Stimulated activated CD8-positive, alpha-beta memory T cell treated with anti-CD3 and anti-CD28 coated beads, Interleukin-7, amount 100 ng/mL, for 1 hour (primary cell): ENCODE data around the gene IKZF2.
"Not testable (repeated sequence)": the region's sequence is repeated elsewhere in the genome, so short reads cannot be mapped to it uniquely, and the experiment has no call there.

Experiments
- DNase-seq, 2 donors: peaks; one replicate each; pipeline ENCODE4 v3.0.0-alpha.2; 2020; ENCODE audit warnings: low read depth in 2 of 2

Gene IKZF2

DNA sequence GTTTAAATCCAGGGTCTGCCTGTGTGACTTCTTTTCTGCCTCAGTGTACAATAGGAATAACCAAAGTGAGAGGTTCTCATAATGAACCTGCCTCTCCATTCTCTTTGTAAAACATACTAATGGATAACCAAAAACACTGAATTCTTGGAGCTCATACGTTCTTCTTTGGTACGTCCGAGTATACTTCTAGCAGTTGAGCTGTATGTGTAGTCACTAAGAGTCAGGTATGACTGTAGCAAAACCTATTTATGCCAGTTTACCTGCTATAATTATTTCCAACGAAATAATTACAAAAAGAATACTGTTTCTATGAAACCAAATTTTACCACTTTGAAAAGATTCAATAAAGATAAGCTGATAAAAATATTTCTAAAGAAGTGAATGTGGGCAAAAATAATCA is 109.2 kb downstream of the IKZF2 start:
- DNase-seq = no peak

DNA sequence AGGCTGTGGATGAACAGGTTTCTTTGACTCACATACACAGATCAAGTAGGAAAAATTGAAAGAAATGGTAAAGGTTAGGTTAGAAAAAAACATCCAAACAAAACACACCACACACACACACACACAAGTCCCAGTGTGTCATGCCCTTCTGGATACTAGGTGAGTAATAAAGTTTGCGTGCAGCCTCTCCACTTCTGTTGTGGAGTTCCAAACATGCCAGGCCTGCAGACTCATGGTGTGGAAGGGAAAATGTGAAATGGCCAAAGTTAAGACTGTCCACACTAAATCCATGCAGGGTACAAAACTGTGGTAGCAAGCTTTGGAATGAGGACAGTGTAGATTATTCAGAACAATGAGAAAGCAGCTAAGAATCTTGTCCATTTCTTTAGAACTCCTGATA is 114.6 kb downstream of the IKZF2 start:
- DNase-seq = no peak

DNA sequence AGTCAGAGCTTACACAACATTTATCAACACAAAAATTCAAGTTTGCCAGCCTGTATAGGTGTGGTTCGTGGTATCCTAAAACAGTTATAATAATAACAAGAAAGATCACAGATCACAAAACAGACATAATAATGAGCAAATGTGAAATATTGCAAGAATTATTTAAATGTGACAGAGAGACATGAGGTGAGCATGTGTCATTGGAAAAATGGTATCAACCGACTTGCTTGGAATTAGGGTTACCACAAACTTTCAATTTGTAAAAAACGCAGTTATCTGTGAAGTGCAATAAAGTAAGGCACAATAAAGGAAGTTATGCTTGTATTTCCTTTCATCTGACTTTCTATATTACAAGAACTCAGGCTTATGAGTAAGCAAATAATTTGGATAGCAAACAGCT is 116.8 kb downstream of the IKZF2 start:
- no peak for DNase-seq

DNA sequence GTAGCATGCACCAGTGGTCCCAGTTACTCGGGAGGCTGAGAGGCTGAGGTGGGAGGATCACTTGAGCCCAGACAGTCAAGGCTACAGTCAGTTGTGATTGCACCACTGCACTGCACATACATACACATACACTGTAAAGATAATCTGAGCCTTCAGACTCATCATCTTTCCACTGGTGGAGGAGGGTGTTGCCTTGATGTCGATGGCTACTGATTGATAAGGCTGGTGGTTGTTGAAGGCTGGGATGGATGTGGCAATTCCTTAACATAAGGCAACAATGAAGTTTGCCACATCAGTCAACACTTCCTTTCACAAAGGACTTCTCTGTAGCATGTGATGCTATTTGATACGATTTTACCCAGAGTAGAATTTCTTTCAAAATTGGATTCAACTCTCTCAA is 118.8 kb downstream of the IKZF2 start:
- DNase-seq = no peak

DNA sequence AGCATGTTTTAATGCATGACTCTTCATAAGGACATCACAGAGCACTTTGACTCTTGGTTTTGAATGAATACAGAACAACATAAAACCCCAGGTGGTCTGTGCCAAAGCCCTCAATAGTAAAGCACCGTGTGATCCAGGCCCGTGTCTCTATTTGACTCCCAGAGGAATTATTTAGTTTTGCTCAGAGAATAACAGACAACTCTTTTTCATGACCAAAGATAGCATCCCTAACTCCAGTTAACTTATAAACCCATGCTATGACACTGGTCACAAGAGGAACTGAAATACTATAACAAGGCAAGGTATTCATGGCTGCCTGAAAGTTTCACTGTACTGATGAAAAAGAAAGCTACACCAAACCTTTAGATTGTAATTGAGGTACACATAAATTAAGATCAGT is 128.4 kb downstream of the IKZF2 start:
- no peak for DNase-seq

DNA sequence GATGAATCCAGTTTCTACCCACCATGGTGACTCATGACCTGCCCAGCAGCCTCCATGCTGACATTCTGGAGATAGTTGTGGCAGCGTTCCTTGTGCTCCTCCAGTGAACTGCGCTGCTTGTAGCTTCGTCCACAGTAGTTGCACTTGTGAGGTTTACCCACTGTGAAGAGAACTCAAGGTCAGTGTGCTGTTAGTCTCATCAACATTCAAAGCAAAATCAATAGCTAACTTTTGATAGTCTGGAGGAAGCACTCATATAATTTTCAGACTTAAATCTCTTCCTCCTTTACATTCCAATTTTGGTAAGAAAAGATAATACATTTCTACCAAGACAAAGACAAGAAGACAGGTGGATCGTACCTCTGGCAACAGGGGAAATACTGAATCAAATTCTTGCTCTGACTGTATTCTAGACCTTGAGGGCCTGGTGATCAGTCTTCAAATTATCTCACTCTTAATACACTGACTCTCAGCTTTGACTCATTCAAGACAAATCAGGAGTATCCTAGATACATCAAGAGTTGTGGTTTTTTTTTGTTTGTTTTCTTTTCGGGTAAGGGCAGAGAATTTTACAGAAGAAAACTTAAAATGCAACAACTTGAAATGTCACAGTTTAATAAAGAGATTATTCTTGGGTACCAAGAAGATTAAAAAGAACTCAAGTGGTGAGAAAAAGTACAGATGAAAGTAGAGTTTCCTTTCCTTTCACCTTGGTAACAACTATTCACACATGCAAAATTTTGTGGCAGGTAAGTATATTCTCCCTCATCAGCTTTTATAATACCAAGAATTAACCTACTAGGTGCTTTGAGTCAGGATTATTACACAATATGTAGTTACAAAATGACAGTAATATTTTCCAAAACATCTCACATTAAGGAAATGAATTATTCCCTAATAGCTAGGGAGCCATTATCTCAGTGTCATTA is 129.2 kb downstream of the IKZF2 start:
- no peak for DNase-seq

DNA sequence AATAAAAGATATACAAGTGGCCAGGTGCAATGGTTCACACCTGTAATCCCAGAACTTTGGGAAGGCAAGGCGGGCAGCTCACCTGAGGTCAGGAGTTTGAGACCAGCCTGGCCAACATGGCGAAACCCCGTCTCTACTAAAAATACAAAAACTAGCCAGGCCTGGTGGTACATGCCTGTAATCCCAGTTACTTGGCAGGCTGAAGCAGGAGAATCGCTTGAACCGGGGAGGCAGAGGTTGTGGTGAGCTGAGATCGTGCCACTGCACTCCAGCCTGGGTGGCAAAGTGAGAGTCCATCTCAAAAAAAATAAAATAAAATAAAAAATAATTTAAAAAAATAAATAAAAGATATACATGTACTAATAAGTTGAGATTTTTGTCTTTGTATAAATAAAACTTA is 130.5 kb downstream of the IKZF2 start:
- DNase-seq = not testable (repeated sequence)

DNA sequence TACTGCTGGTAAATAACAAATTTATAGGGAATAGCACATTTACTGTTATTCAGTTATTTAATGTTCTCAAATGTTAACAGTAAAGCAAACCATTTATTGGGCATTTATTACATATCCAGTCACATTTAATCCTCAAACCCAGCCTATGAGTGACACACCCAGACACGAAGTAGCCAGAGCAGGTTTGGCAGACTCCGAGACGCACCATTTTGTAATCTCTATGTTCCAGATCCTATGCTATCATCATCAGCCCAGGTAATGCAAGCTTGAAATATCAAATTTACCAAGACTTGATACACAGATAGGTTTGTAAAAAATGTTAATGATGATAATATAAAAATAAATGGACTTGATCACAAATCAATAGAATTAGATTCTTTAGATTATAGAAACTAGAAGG is 131.1 kb downstream of the IKZF2 start:
- no peak for DNase-seq

DNA sequence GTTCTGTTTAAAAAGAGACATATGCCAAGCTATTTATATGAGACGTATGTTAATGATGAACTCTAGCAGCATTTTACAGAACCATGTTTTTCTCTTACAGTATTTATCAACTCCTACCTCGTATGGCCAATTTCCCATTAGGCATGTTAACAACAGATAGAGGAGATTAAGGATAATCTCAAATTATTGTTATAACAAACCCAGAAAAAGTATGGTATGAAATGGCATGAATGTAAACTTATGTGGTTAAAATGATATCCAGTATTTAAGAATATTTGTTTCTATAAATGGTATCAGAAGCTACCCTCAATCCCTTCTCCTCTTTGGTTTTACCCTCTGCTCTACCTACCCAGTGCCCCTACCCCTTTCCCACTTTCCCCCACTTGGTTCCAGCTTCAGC is 132.0 kb downstream of the IKZF2 start:
- DNase-seq = no peak

DNA sequence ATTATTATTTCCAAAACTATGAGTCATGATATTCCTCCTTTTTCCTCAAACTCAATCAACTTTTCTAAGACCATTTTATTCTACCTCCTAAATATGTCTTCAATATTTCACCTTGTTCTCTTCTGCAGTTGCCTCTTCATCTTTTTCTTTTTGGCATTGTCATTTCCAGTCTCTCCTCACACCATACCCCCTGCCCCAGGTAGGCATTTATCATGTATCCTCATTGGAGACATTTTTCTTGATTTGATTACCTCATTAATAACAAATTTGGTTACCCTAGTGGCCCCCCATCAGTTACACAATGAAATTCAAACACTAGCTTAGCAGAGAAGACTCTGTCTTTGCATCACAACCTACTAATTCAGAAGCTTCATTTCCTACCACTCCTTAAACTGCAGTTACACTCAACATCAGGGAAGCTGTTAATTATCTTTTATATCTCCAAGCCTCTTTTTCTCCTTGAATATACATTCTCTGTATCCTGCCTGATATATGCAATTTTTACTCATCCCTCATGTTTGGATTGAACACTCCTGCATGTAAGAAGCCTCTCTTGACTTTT is 133.0 kb downstream of the IKZF2 start:
- DNase-seq = no peak

DNA sequence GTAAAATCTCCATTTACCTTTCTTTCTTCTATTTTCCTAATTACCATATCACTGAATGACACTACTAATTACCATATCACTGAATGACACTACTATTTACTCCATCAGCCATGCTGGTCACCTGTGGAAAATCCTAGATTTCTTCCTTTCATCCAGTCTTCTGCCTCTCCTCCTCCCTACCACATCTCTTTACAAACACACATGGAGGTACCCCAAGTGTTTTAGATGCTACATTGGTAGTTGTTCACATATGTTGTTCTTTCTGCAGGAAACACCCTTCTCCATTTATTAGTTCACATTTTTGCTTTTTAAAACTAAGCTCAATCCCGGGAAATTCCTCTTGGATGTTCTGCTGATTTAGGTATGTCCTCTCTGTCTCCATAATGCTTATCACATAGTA is 134.0 kb downstream of the IKZF2 start:
- DNase-seq = no peak

DNA sequence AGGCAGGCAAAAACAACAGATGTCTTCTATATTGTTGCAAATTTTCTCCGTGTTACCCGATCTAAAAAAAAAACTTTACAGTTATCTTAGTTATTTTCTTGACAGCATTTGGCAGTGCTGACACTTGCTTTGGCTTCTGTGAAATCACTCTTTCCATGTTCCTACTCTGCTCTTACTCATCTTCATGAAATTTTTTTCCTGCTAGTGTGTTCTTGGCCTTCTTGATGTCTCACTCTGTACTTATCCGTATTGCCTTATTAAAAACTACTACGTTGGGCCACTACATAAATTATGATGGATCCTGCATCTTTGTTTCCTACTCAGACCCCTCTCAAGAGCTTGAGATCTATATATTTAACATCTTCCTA is 134.4 kb downstream of the IKZF2 start:
- no peak for DNase-seq

DNA sequence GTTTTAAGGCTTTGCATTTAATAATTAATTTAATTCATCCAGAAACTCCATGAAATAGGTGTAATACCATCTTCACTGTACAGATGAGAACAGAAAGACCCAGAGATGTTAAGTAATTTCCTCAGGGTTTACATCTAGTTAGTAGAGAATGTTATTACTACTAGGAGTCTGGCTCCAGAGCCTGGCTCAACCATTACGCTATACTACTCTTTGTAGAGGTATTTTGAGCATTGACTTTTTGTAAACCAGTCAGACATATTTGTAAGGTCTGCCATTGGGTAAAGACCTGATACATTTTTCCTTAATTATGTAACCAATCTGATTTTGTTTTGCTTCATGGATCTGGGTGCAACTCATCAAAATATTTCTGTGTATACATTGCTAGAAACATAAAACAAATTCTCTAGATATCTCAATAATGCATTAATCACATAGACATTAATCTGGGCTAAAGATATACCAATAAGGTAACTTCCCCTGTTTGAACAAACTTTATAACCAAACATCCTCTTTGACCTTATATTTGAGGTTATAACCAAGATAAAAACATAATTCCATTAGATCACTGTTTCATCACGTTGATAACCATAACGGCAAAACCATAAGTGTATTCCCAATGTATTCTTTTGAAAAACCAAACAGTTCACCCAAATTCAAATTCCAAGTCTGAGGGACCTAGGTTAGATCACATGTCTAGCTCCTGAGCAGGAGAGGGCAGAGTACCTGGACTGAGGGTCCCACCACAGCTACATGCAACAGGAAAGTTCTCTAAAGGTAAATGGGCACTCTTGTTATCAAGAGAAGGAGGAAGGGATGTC is 135.0 kb downstream of the IKZF2 start:
- no peak for DNase-seq

DNA sequence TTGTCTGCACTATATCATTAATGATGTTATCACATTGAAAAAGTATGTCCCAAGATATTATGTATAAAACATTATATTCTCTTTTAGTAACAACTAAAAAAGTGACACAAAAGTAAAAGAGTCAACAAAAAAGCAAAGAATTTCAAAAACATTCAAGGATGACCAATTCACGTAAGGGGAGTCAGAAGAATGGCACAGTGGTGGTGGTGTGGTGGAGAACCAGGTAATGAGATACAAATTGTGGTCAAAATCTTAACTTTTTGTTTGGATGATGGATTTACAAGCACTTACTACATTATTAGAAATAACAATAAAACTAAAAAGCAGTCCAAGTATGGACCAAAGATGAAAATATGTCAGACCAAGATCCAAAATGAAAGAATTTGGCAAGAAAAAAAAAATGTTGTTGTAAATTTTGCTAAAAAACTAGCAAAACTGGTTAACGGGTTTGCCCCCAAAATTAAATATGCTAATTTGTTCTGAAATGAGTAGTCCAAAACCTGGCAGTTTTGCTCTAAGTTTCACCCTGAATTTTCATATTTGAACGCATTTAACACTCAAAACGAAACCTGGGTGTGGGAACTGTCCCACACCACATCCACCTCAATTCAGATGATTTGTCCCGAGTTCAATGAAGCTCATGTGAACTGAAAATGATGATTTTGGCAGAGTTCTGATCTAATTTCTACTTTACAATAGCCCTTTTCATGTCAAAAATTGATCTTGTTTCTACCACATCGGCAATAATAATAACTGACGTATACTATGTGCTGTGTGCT is 135.8 kb downstream of the IKZF2 start:
- no peak for DNase-seq

DNA sequence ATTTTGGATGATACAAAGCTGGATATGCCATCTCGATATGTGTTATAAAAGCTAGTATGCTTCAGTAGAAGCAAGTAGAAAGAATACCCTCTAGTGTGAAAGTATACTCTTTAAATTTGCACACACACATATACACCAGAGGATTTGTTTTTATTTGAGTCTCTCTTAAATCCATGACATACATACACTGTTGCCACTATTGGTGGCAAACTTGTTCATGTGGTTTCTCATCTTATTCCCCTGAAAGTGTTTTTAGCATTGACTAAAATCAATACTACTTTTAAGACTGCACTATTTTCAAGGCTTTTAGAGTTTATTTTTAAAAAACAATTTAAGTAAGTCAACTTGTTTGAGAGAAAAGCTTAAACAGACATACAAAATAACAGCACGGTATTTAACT is 137.4 kb downstream of the IKZF2 start:
- no peak for DNase-seq

DNA sequence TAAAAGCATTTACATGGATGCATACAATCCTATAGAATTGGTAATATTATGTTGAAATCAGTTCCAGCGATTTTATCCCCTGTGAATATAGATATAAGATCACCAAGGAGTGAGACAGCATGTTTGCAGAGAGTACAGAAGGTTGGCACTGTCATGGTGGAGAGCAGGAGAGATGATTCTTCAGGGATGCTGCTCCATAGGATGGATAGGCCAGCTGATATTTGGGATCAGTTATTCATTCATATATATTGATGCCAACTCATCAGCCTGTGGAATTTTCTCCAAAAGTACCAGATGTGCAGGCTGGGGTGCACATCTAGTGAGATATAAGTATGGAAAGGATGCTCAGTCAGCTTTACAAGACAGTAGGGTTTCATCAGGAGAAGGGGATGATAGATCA is 139.9 kb downstream of the IKZF2 start:
- no peak for DNase-seq

DNA sequence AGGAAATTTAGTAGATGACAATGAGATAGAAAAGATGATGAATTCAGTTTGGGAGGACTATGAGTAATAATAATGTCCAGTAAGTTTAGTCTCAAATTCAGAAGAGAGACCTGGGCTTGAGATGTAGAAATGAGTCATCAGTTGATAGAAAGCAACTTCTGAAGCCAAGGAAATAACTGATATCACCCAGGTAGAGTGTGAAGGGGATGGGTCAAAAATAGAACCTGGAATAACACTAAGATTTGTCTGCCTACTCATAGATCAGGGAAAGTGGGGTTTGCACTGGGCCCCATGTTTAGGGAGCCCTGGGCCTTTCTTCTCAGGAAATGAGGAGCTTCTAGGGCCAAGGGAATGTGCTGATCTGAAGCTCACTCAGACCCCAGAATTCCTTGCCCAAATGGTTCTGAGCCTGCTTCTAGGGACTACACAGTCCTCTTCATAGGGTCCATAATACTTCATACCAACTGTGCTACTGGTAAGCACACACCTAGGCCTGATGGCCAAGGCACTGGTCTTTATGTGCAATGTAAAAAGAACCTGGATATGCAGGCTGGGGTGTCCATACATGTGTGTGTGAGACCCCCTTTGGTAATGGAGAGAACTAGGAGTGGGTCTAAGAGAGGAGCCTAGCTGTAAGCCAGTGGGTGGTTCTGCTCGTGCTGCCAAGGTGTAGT is 141.2 kb downstream of the IKZF2 start:
- no peak for DNase-seq

DNA sequence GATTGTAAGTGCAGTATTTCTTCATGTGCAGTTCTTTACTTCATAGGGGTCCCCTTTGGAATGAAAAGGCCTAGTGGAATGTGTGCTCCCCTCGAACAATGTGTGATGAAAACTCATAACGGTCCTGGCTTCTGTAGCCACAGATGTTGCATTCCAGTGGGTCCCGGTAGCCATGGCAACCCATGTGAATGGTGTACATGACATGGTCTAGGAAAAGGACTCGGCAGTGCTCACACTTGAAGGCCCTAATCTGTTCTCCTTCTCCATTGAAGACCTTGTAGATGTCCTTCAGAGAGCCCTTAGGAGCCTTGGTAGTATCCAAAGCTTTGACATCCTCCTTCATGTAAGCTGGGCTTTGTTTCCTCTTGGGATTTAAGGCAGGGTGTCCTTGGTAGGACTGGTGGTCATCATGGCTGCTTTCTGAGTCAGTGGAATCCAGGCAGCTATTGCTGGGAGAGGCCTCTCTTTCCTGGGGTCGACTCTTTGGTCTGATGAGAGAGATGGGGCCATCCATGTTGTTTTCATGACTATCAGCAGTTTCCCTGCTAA is 144.0 kb downstream of the IKZF2 start:
- DNase-seq = no peak

DNA sequence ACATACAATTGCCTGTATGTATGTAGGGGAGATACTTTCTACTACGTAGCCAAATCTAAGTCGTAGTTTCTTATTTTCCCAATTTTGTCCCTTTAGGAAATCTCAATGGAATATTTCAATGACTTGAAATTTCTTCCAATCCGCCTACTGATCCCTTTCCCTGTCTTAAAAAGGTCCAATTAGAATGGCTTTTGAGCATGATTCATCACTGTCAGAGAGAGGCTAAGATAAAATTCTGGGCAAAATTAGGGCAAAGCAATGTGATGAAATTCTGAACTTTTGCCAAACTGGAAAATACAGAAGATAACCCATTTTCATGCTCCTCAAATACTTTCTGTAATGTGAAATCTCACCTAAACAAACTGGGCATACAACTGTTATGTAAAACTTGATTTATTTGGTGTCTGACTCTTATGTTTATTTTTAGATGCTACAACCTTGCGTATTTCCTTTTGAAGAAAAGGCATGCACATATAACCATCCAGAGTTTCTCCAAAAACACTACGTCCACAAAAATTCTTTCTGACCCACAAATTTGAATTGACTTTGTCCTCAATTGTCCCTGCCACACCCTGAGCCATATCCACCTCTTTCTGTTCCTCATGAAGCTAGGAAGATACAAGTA is 147.1 kb downstream of the IKZF2 start:
- no peak for DNase-seq

DNA sequence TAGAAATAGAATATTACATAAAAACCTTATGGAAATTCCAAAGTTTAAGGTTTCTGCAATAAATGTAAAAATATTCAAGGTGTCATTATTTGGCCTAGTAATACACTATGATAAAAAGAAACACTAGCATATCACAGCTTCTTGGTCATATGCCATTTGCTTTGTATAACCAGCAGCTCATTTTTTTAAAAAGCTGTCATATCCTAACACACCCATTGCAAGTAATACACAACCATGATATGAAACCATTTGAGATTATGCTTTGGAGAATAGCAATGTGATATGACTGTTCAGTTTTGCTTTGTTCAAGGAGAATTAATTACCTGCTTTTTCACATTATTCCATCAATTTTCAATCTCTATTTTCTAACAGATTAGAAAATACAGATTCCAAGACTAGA is 149.0 kb downstream of the IKZF2 start:
- no peak for DNase-seq
